HEK293T (cell line): ENCODE results near the gene TPGS2.

Experiments
- CTCF ChIA-PET: fragments of 350-600 bp; formaldehyde crosslinking; extraction: SDS; loops from one replicate; lab custom pipeline; 2021; ENCODE audit warnings: antibody characterized with exemption, inconsistent platforms; lab: Yijun Ruan, JAX
- POLR2A ChIA-PET: fragments of 350-600 bp; formaldehyde crosslinking; extraction: SDS; loops from one replicate; lab custom pipeline; 2020; ENCODE audit warnings: antibody characterized with exemption, inconsistent platforms; lab: Yijun Ruan, JAX
- DNase-seq: peaks from one replicate; pipeline ENCODE4 v3.0.0; 2012; ENCODE audit warnings: mixed read lengths; ENCODE audit errors: extremely low spot score
- ARNT ChIP-seq: fragments of 450-650 bp; IDR thresholded peaks from 2 replicates; pipeline ENCODE4 v1.6.1; 2017; ENCODE audit warnings: mild to moderate bottlenecking
- BHLHE40 ChIP-seq: fragments of 450-650 bp; IDR thresholded peaks from 2 replicates; pipeline ENCODE4 v1.6.1; 2016; ENCODE audit warnings: mild to moderate bottlenecking, moderate library complexity, borderline replicate concordance
- CTBP1 ChIP-seq: fragments of 450-650 bp; IDR thresholded peaks from 2 replicates; pipeline ENCODE4 v1.6.1; 2016; ENCODE audit warnings: borderline replicate concordance
- ELF4 ChIP-seq: fragments of 450-650 bp; IDR thresholded peaks from 2 replicates; pipeline ENCODE4 v1.6.1; 2017; ENCODE audit warnings: antibody characterized with exemption
- FOXA1 ChIP-seq: fragments of 450-650 bp; IDR thresholded peaks from 2 replicates; pipeline ENCODE4 v1.6.1; 2016; ENCODE audit warnings: mild to moderate bottlenecking
- FOXK2 ChIP-seq: fragments of 450-650 bp; IDR thresholded peaks from 2 replicates; pipeline ENCODE4 v1.6.1; 2016; ENCODE audit warnings: mild to moderate bottlenecking
- FOXM1 ChIP-seq: fragments of 450-650 bp; IDR thresholded peaks from 2 replicates; pipeline ENCODE4 v1.6.1; 2017; ENCODE audit warnings: mild to moderate bottlenecking, borderline replicate concordance
- HDGF ChIP-seq: fragments of 450-650 bp; IDR thresholded peaks from 2 replicates; pipeline ENCODE4 v1.6.1; 2017; ENCODE audit warnings: antibody characterized with exemption, borderline replicate concordance
- L3MBTL2 ChIP-seq: fragments of 450-650 bp; conservative IDR thresholded peaks from 2 replicates; pipeline ENCODE4 v1.6.1; 2016; ENCODE audit warnings: mild to moderate bottlenecking
- LEF1 ChIP-seq: fragments of 450-650 bp; IDR thresholded peaks from 2 replicates; pipeline ENCODE4 v1.6.1; 2017; ENCODE audit warnings: mild to moderate bottlenecking, borderline replicate concordance
- NFRKB ChIP-seq: fragments of 450-650 bp; IDR thresholded peaks from 2 replicates; pipeline ENCODE4 v1.6.1; 2016; ENCODE audit warnings: mild to moderate bottlenecking, moderate library complexity
- PKNOX1 ChIP-seq: fragments of 450-650 bp; IDR thresholded peaks from 2 replicates; pipeline ENCODE4 v1.6.1; 2016
- SP1 ChIP-seq: fragments of 450-650 bp; IDR thresholded peaks from 2 replicates; pipeline ENCODE4 v1.6.1; 2017
- SUZ12 ChIP-seq: fragments of 450-650 bp; IDR thresholded peaks from 2 replicates; pipeline ENCODE4 v1.6.1; 2016; ENCODE audit warnings: mild to moderate bottlenecking
- TARDBP ChIP-seq: fragments of 450-650 bp; IDR thresholded peaks from 2 replicates; pipeline ENCODE4 v1.6.1; 2016
- ZNF384 ChIP-seq: fragments of 450-650 bp; IDR thresholded peaks from 2 replicates; pipeline ENCODE4 v1.6.1; 2016

The TPGS2 gene

GRCh38 chr18:36759167-36759776, 69.5 kb downstream of the TPGS2 start:
- CTCF ChIA-PET: interaction anchor here (2.7 kb wide), 1 partner anchor 72 kb away, joined by 12 read pairs; no protein-coding TSS in a partner anchor

GRCh38 chr18:36758623-36759022, 70.2 kb downstream of the TPGS2 start:
- CTCF ChIA-PET: interaction anchor here (2.7 kb wide), 1 partner anchor 71 kb away, joined by 12 read pairs; no protein-coding TSS in a partner anchor
- TF ChIP-seq HDGF: no peak
- no peak for TF ChIP-seq FOXM1
- no peak for TF ChIP-seq BHLHE40
- no peak for TF ChIP-seq NFRKB
- no peak for TF ChIP-seq ELF4
- no peak for TF ChIP-seq CTBP1
- TF ChIP-seq SP1: no peak
- no peak for TF ChIP-seq FOXK2
- no peak for DNase-seq
- POLR2A ChIA-PET: no interaction called here

More at GRCh38 chr18:36759167-36759776, 69.5 kb downstream of the TPGS2 start:
- POLR2A ChIA-PET: no interaction called here
- no peak for TF ChIP-seq NFRKB
- TF ChIP-seq FOXM1: no peak
- TF ChIP-seq PKNOX1: no peak
- TF ChIP-seq FOXA1: no peak
- TF ChIP-seq ARNT: no peak
- TF ChIP-seq L3MBTL2: no peak
- no peak for TF ChIP-seq HDGF
- no peak for TF ChIP-seq SUZ12
- no peak for TF ChIP-seq BHLHE40
- no peak for TF ChIP-seq SP1
- TF ChIP-seq ZNF384: no peak
- TF ChIP-seq TARDBP: no peak
- TF ChIP-seq LEF1: no peak
- TF ChIP-seq ELF4: no peak
- TF ChIP-seq FOXK2: no peak
- no peak for TF ChIP-seq CTBP1
- no peak for DNase-seq

GRCh38 chr18:36757991-36758390, 70.8 kb downstream of the TPGS2 start:
- CTCF ChIA-PET: interaction anchor here (0.7 to 1.8 kb wide), 4 partner anchors 68 to 628 kb away, joined by 3 to 22 read pairs (median 3); partner anchors contain the start of genes ELP2 and SLC39A6
- POLR2A ChIA-PET: no interaction called here
- no peak for TF ChIP-seq L3MBTL2
- TF ChIP-seq ZNF384: no peak
- TF ChIP-seq SUZ12: no peak
- TF ChIP-seq PKNOX1: no peak
- no peak for TF ChIP-seq LEF1
- TF ChIP-seq SP1: no peak
- no peak for TF ChIP-seq TARDBP
- no peak for TF ChIP-seq NFRKB
- TF ChIP-seq BHLHE40: no peak
- TF ChIP-seq HDGF: no peak
- TF ChIP-seq ARNT: no peak
- TF ChIP-seq ELF4: no peak
- no peak for TF ChIP-seq FOXA1
- TF ChIP-seq CTBP1: no peak
- no peak for TF ChIP-seq FOXM1
- TF ChIP-seq FOXK2: no peak
- DNase-seq: no peak

- TF ChIP-seq PKNOX1 (no peak), ZNF384 (no peak), BHLHE40 (no peak), FOXM1 (no peak), CTBP1 (no peak), LEF1 (no peak), NFRKB (no peak), TARDBP (no peak), SUZ12 (no peak), FOXK2 (no peak), FOXA1 (no peak), SP1 (no peak), HDGF (no peak), L3MBTL2 (no peak), ARNT (no peak)
- ChIA-PET POLR2A (no interaction called here), CTCF (interaction anchor here (0.6 to 1.8 kb wide), 6 partner anchors 67 to 661 kb away, joined by 3 to 22 read pairs (median 3); partner anchors contain the start of genes ELP2 and SLC39A6)
- DNase-seq: peak; percentile 85
Observed at GRCh38 chr18:36757081-36757480, 71.7 kb downstream of the TPGS2 start.

- no peak for TF ChIP-seq NFRKB
- TF ChIP-seq SP1: no peak
- no peak for TF ChIP-seq ELF4
- no peak for DNase-seq
- ChIA-PET CTCF (interaction anchor here (0.6 to 1.8 kb wide), 2 partner anchors 12 to 69 kb away, joined by 3 to 22 read pairs; no protein-coding TSS in a partner anchor), POLR2A (no interaction called here)
Observed at GRCh38 chr18:36756242-36756641, 72.6 kb downstream of the TPGS2 start.

GRCh38 chr18:36752929-36753865, 75.6 kb downstream of the TPGS2 start:
- ChIA-PET CTCF (interaction anchor here (1.1 kb wide), 1 partner anchor 65 kb away, joined by 3 read pairs; no protein-coding TSS in a partner anchor), POLR2A (no interaction called here)
- DNase-seq: no peak
- TF ChIP-seq ELF4 (no peak), CTBP1 (no peak), TARDBP (no peak), ZNF384 (no peak), HDGF (no peak), BHLHE40 (no peak), FOXA1 (no peak), NFRKB (no peak), SP1 (no peak), SUZ12 (no peak), PKNOX1 (no peak), ARNT (no peak), FOXK2 (no peak), FOXM1 (no peak), LEF1 (no peak), L3MBTL2 (no peak)
